ENCODE results near the gene LMO7. TPM values are rescaled to one million over a fixed set of nuclear protein-coding genes. Genes with fewer than 3 reads are reported as not detected.

Gene LMO7
- total RNA-seq, 1 donor from 2014 or later: 6.8 TPM

DNA sequence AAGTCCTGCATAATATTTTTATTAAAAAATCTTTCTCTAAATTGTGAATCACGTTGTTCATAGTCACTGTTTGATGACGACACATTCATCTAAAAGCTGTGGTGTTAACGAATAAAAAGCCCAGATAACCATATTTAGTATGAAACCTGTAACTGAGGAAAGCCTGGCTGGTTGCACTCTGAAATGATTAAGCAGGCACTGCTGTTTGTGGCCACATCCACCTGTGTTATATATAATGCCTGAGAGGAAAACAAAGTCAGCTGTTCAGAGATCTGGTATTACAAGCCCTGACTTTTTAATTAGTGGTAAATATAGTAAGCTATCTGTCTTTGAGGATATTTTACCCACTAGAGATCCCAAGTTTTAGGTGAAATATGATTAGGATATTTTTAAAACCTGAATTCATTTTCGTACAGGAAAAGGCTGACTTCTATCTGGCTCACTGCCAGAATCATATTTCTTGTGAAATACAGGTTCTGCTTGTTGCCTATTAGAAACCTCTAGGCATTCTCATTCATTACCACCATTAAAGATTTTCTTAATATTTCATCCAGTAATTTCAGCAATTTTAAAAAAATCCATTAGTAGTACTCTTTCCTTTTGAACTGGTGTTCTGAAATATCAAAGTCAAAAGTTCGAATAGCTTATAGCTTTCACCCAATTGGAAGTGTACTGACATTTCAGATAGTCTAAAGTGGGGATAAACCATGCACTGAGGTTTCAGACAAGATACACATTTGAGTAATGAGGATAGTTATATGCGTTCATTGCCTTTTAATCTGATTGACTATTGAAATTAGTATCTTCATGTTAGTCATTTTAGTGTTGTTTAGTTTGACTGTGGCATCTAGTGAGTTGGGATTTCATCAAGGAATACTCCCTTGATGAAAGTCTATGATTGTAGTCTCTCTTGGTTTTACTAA is 79.7 kb downstream of the LMO7 start:
- no peak overlapping the region for H3K4me2 ChIP-seq
- TF ChIP-seq EZH2 (IDR thresholded peaks at IDR 0.05) (no peak), EZH2phosphoT487 (IDR thresholded peaks at IDR 0.05) (no peak)
- TF ChIP-seq, protein P1, sequence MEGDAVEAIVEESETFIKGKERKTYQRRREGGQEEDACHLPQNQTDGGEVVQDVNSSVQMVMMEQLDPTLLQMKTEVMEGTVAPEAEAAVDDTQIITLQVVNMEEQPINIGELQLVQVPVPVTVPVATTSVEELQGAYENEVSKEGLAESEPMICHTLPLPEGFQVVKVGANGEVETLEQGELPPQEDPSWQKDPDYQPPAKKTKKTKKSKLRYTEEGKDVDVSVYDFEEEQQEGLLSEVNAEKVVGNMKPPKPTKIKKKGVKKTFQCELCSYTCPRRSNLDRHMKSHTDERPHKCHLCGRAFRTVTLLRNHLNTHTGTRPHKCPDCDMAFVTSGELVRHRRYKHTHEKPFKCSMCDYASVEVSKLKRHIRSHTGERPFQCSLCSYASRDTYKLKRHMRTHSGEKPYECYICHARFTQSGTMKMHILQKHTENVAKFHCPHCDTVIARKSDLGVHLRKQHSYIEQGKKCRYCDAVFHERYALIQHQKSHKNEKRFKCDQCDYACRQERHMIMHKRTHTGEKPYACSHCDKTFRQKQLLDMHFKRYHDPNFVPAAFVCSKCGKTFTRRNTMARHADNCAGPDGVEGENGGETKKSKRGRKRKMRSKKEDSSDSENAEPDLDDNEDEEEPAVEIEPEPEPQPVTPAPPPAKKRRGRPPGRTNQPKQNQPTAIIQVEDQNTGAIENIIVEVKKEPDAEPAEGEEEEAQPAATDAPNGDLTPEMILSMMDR (IDR thresholded peaks at IDR 0.05): no peak
- no peak for DNase-seq (ENCODE audit: low spot score)
- no peaks in the 10 kb centered on the region for H3K4me1 ChIP-seq
- H3K4me3 ChIP-seq: no peak overlapping the region
- Mint-ChIP-seq H3K4me3 (no peak overlapping the region), H3K36me3 (no peaks in the 10 kb centered on the region), H3K9me3 (no peaks in the 10 kb centered on the region), H3K27me3 (ENCODE audit: insufficient read depth, low read depth) (no peaks in the 10 kb centered on the region), H3K27ac (no peak overlapping the region), H3K4me1 (no peaks in the 10 kb centered on the region)
- no peak overlapping the region for H2AFZ ChIP-seq (replicated peaks)
- H3F3A ChIP-seq (ENCODE audit: low read depth): no peaks in the 10 kb centered on the region
- H3K27ac ChIP-seq: no peak overlapping the region
- no peak overlapping the region for H3K9ac ChIP-seq
- H3K79me2 ChIP-seq (ENCODE audit: low read depth): no peaks in the 10 kb centered on the region
- no peaks in the 10 kb centered on the region for H3K27me3 ChIP-seq
- no peaks in the 10 kb centered on the region for H4K20me1 ChIP-seq (ENCODE audit: low read depth)
- no peaks in the 10 kb centered on the region for H3K36me3 ChIP-seq
- no peaks in the 10 kb centered on the region for H3K9me3 ChIP-seq (ENCODE audit: low read depth)

DNA sequence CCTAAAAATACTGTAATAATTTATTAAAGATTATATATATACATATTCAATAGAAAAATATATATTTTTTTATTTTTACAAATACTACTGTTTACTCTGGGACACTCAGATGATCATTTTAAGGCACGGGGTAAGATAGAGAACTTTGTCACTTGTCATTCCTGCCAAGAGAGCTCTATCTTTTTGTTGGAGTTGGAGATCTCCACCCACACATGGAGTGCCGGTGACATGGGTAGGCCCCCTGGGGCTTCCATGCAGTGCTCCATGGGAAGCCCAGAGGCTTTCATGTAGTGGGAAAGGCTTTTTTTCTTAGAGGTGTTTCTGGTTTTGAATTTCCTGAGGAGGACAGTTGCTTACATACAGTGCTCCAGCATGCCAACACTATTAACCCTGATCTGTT is 81.4 kb downstream of the LMO7 start:
- no peak overlapping the region for H3K4me3 ChIP-seq
- H3K4me3 Mint-ChIP-seq: no peak overlapping the region
- no peaks in the 10 kb centered on the region for H3K9me3 ChIP-seq (ENCODE audit: low read depth)
- H3K36me3 ChIP-seq: no peaks in the 10 kb centered on the region
- no peak for DNase-seq (ENCODE audit: low spot score)
- no peak overlapping the region for H3K27ac ChIP-seq
- no peaks in the 10 kb centered on the region for H3K4me1 ChIP-seq
- no peaks in the 10 kb centered on the region for H3K4me1 Mint-ChIP-seq
- H3K36me3 Mint-ChIP-seq: no peaks in the 10 kb centered on the region
- H3K79me2 ChIP-seq (ENCODE audit: low read depth): no peaks in the 10 kb centered on the region
- H2AFZ ChIP-seq (replicated peaks): no peak overlapping the region
- no peaks in the 10 kb centered on the region for H4K20me1 ChIP-seq (ENCODE audit: low read depth)
- no peaks in the 10 kb centered on the region for H3K27me3 Mint-ChIP-seq (ENCODE audit: insufficient read depth, low read depth)
- H3F3A ChIP-seq (ENCODE audit: low read depth): no peaks in the 10 kb centered on the region
- TF ChIP-seq EZH2 (IDR thresholded peaks at IDR 0.05) (no peak), EZH2phosphoT487 (IDR thresholded peaks at IDR 0.05) (no peak)
- TF ChIP-seq, protein P1 (IDR thresholded peaks at IDR 0.05): no peak
- no peak overlapping the region for H3K27ac Mint-ChIP-seq
- no peaks in the 10 kb centered on the region for H3K9me3 Mint-ChIP-seq
- H3K4me2 ChIP-seq: no peak overlapping the region
- no peaks in the 10 kb centered on the region for H3K27me3 ChIP-seq
- no peak overlapping the region for H3K9ac ChIP-seq

DNA sequence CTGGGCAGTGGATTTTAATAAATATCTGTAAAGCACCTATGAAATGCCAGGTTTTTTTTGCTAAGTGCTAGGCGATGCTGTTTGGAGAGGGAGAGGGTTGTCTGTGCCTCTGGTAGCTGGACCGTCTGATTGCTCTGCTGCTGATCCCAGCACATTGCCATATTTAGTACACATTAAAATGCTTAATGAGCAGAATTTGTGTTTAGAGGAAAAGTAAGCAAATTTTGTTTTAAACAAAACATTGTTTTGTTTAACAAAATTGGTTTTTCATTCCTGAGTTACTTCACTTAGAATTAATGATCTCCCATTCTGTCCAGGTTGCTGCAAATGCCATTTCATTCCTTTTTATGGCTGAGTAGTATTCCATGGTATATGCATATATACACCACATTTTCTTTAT is 85.2 kb downstream of the LMO7 start:
- Histone ChIP-seq H2AFZ (replicated peaks) (no peak overlapping the region), H3K27me3 (no peaks in the 10 kb centered on the region), H4K20me1 (ENCODE audit: low read depth) (no peaks in the 10 kb centered on the region), H3K9ac (no peak overlapping the region), H3K27ac (no peak overlapping the region), H3K36me3 (no peaks in the 10 kb centered on the region), H3K79me2 (ENCODE audit: low read depth) (no peaks in the 10 kb centered on the region), H3K4me3 (no peak overlapping the region), H3K9me3 (ENCODE audit: low read depth) (no peaks in the 10 kb centered on the region), H3K4me1 (no peaks in the 10 kb centered on the region), H3K4me2 (no peak overlapping the region), H3F3A (ENCODE audit: low read depth) (no peaks in the 10 kb centered on the region)
- H3K27ac Mint-ChIP-seq: no peak overlapping the region
- no peaks in the 10 kb centered on the region for H3K27me3 Mint-ChIP-seq (ENCODE audit: insufficient read depth, low read depth)
- no peaks in the 10 kb centered on the region for H3K36me3 Mint-ChIP-seq
- no peaks in the 10 kb centered on the region for H3K4me1 Mint-ChIP-seq
- H3K4me3 Mint-ChIP-seq: no peak overlapping the region
- TF ChIP-seq EZH2 (IDR thresholded peaks at IDR 0.05): no peak
- TF ChIP-seq, protein P1 (IDR thresholded peaks at IDR 0.05): no peak
- no peak for TF ChIP-seq EZH2phosphoT487 (IDR thresholded peaks at IDR 0.05)
- H3K9me3 Mint-ChIP-seq: no peaks in the 10 kb centered on the region
- no peak for DNase-seq (ENCODE audit: low spot score)
